ENCODE data around the gene KCMF1. TPM values are rescaled to one million over a fixed set of nuclear protein-coding genes. Genes with fewer than 3 reads are reported as not detected.

The KCMF1 gene
- total RNA-seq, 1 experiment from 2014 or later: 163 TPM

DNA sequence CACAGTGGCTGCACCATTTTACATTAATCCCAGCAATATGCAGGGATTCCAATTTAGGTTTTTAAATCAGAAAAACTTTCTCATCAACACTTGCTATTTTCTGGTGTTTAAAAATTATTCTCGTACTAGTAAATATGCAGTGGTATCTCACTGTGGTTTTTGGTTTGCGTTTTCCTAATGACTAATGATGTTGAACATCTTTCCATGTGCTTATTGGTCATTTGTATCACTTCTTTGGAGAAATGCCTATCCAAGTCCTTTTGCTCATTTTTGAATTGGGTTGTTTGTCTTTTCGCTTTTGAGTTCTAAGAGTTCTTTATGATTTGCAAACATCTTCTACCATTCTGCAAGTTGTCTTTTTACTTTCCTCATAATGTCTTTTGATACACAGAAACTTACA is 100.1 kb downstream of the KCMF1 start:
- no peak for ATAC-seq

DNA sequence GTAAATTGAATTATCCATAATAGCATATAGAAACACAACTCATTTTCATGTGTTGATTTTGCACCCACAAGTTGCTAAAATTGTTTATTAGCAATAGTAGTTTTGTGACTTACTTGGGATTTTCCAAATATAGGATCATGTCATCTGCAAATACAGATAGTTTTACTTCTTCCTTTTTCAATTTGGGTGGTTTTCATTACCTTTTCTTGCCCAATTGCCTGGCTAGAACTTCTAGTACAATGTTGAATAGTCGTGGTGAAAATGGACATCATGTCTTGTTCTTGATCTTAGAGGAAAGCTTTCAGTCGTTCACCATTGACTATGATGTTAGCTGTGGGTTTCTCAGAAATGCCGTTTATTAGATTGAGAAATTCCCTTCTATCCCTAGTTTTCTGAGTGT is 102.1 kb downstream of the KCMF1 start:
- BruUV-seq (replicated peaks): no TSS peak
- DNase-seq (ENCODE audit: low read depth, low spot score) (no peak), ATAC-seq (no peak)
- H3K27ac ChIP-seq (ENCODE audit: low read length): no peak overlapping the region
- in situ Hi-C loops (cut with HindIII; ENCODE audit: low pct_unique_long_range_greater_than_20kb, low sequenced_read_pairs) (no loop called here), intact Hi-C loops (cut with micrococcal nuclease; ENCODE audit: unreplicated experiment) (no loop called here)
- no peak for TF ChIP-seq SIN3A (IDR thresholded peaks at IDR 0.05; ENCODE audit: borderline replicate concordance, insufficient read depth, low read depth, low read length)
- no peak for TF ChIP-seq TCF7L2 (IDR thresholded peaks at IDR 0.05; ENCODE audit: low read depth, low read length)
- TF ChIP-seq, protein P1, sequence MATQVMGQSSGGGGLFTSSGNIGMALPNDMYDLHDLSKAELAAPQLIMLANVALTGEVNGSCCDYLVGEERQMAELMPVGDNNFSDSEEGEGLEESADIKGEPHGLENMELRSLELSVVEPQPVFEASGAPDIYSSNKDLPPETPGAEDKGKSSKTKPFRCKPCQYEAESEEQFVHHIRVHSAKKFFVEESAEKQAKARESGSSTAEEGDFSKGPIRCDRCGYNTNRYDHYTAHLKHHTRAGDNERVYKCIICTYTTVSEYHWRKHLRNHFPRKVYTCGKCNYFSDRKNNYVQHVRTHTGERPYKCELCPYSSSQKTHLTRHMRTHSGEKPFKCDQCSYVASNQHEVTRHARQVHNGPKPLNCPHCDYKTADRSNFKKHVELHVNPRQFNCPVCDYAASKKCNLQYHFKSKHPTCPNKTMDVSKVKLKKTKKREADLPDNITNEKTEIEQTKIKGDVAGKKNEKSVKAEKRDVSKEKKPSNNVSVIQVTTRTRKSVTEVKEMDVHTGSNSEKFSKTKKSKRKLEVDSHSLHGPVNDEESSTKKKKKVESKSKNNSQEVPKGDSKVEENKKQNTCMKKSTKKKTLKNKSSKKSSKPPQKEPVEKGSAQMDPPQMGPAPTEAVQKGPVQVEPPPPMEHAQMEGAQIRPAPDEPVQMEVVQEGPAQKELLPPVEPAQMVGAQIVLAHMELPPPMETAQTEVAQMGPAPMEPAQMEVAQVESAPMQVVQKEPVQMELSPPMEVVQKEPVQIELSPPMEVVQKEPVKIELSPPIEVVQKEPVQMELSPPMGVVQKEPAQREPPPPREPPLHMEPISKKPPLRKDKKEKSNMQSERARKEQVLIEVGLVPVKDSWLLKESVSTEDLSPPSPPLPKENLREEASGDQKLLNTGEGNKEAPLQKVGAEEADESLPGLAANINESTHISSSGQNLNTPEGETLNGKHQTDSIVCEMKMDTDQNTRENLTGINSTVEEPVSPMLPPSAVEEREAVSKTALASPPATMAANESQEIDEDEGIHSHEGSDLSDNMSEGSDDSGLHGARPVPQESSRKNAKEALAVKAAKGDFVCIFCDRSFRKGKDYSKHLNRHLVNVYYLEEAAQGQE (IDR thresholded peaks at IDR 0.05; ENCODE audit: insufficient read depth in 1 of 2, low read depth in 2 of 2, low read length in 1 of 2): no peak
- no peak for TF ChIP-seq POLR2AphosphoS5 (IDR thresholded peaks at IDR 0.05; ENCODE audit: low read depth, low read length)
- TF ChIP-seq, protein P2, sequence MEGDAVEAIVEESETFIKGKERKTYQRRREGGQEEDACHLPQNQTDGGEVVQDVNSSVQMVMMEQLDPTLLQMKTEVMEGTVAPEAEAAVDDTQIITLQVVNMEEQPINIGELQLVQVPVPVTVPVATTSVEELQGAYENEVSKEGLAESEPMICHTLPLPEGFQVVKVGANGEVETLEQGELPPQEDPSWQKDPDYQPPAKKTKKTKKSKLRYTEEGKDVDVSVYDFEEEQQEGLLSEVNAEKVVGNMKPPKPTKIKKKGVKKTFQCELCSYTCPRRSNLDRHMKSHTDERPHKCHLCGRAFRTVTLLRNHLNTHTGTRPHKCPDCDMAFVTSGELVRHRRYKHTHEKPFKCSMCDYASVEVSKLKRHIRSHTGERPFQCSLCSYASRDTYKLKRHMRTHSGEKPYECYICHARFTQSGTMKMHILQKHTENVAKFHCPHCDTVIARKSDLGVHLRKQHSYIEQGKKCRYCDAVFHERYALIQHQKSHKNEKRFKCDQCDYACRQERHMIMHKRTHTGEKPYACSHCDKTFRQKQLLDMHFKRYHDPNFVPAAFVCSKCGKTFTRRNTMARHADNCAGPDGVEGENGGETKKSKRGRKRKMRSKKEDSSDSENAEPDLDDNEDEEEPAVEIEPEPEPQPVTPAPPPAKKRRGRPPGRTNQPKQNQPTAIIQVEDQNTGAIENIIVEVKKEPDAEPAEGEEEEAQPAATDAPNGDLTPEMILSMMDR (IDR thresholded peaks at IDR 0.05): no peak
- no peaks in the 10 kb centered on the region for H3K36me3 ChIP-seq (ENCODE audit: control insufficient read depth, insufficient read depth, low read length)
- H3K4me3 ChIP-seq (ENCODE audit: low read depth in 2 of 2, low read length in 2 of 2): no peak overlapping the region
- no peaks in the 10 kb centered on the region for H3K4me1 ChIP-seq (ENCODE audit: control insufficient read depth, insufficient read depth, low read length)
- no peaks in the 10 kb centered on the region for H3K9me3 ChIP-seq (ENCODE audit: control insufficient read depth, insufficient read depth, low read depth, low read length)
- ChIA-PET CTCF (interaction anchor here (0.7 kb wide), 1 partner anchor 141 kb away, joined by 4 read pairs; no protein-coding TSS in a partner anchor), POLR2A (no interaction called here)
- no peaks in the 10 kb centered on the region for H3K27me3 ChIP-seq (ENCODE audit: control insufficient read depth, insufficient read depth, low read length)

More for the DNA sequence above, 100.1 kb downstream of the KCMF1 start:
- CTCF ChIA-PET: no interaction called here
- in situ Hi-C loops (cut with HindIII; ENCODE audit: low pct_unique_long_range_greater_than_20kb, low sequenced_read_pairs): no loop called here
- Histone ChIP-seq H3K9me3 (ENCODE audit: control insufficient read depth, insufficient read depth, low read depth, low read length) (no peaks in the 10 kb centered on the region), H3K27me3 (ENCODE audit: control insufficient read depth, insufficient read depth, low read length) (no peaks in the 10 kb centered on the region), H3K4me1 (ENCODE audit: control insufficient read depth, insufficient read depth, low read length) (peaks cover 8% of the 10 kb centered on the region), H3K36me3 (ENCODE audit: control insufficient read depth, insufficient read depth, low read length) (no peaks in the 10 kb centered on the region), H3K4me3 (ENCODE audit: low read depth in 2 of 2, low read length in 2 of 2) (no peak overlapping the region), H3K27ac (ENCODE audit: low read length) (no peak overlapping the region)
- POLR2A ChIA-PET: no interaction called here
- no TSS peak for BruUV-seq (replicated peaks)
- intact Hi-C loops (cut with micrococcal nuclease; ENCODE audit: unreplicated experiment): no loop called here
- no peak for TF ChIP-seq SIN3A (IDR thresholded peaks at IDR 0.05; ENCODE audit: borderline replicate concordance, insufficient read depth, low read depth, low read length)
- no peak for TF ChIP-seq POLR2AphosphoS5 (IDR thresholded peaks at IDR 0.05; ENCODE audit: low read depth, low read length)
- no peak for DNase-seq (ENCODE audit: low read depth, low spot score)

DNA sequence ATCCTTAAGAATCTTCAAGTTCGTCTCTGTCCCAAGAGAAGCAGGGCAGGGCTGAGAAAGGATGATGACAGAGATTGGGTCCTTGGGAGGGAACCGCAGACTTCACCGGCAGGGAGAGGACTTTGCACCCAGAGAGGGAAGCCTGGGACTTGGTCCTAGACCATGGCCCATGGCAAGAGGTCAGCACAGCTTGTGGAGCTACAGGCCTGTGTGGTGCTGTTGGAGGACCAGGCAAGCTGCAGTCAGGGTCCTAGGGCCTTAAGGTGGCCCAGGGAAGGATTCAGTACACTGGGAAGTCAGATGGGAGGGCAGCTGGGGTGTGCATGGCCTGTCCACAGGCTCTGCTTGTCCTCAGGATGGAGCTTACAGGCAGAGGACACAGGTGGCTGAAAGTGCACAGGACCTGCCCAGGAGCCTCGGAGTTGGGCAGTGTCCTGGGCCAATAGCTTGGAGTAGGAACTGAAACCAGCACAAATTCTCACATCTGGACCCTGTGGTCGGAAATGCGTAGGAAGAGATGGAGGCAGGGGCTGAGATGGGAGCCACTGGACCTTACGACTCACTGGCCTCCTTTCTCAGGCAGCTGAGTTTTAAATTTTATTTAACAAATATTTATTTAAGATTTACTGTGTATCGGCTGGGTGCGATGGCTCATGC is 105.8 kb downstream of the KCMF1 start:
- Histone ChIP-seq H3K4me3 (ENCODE audit: low read depth in 2 of 2, low read length in 2 of 2) (no peak overlapping the region), H3K27me3 (ENCODE audit: control insufficient read depth, insufficient read depth, low read length) (no peaks in the 10 kb centered on the region), H3K9me3 (ENCODE audit: control insufficient read depth, insufficient read depth, low read depth, low read length) (no peaks in the 10 kb centered on the region), H3K27ac (ENCODE audit: low read length) (no peak overlapping the region), H3K36me3 (ENCODE audit: control insufficient read depth, insufficient read depth, low read length) (no peaks in the 10 kb centered on the region), H3K4me1 (ENCODE audit: control insufficient read depth, insufficient read depth, low read length) (no peaks in the 10 kb centered on the region)
- DNase-seq (ENCODE audit: low read depth, low spot score) (no peak), ATAC-seq (peak; percentile 45)
- POLR2A ChIA-PET: no interaction called here
- intact Hi-C loops (cut with micrococcal nuclease; ENCODE audit: unreplicated experiment): no loop called here
- TF ChIP-seq, protein P2 (IDR thresholded peaks at IDR 0.05): no peak
- TF ChIP-seq TCF7L2 (IDR thresholded peaks at IDR 0.05; ENCODE audit: low read depth, low read length) (no peak), SIN3A (IDR thresholded peaks at IDR 0.05; ENCODE audit: borderline replicate concordance, insufficient read depth, low read depth, low read length) (no peak), POLR2AphosphoS5 (IDR thresholded peaks at IDR 0.05; ENCODE audit: low read depth, low read length) (no peak)
- TF ChIP-seq, protein P1 (IDR thresholded peaks at IDR 0.05; ENCODE audit: insufficient read depth in 1 of 2, low read depth in 2 of 2, low read length in 1 of 2): no peak
- no TSS peak for BruUV-seq (replicated peaks)
- in situ Hi-C loops (cut with HindIII; ENCODE audit: low pct_unique_long_range_greater_than_20kb, low sequenced_read_pairs): no loop called here
- CTCF ChIA-PET: interaction anchor here (0.6 kb wide), 1 partner anchor 100 kb away, joined by 3 read pairs; no protein-coding TSS in a partner anchor
